NCI-H526 treated with DMSO at 0.1 percent for 48 hours (cell line): ENCODE measurements around the gene ARCN1.
A peak's percentile ranks its signal among the peaks of the same experiment; 100 is the strongest.
"Not testable (repeated sequence)": the region's sequence is repeated elsewhere in the genome, so short reads cannot be mapped to it uniquely, and the experiment has no call there.

ENCODE experiments used
- DNase-seq: peaks from one replicate; lab custom pipeline; 2025; lab: John Stamatoyannopoulos, UW

ARCN1 gene

DNA sequence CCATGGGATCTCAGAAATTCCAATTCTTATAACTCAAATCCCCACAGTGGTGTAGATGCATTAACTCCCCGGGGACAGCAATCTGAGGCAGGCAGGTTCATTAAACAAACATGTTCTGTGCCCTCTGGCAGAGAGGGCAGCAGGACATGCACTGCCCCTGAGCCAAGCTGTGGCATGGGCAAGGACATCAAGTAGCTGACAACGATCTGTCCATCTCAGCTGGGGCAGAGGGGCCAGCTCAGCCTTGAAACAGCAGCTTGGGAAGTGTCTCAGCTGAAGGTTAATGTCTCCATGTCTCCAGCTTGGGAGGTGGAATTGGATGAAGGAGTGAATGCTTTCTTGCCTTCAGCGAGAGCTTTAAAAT is 27.6 kb upstream of the ARCN1 start:
- no peak for DNase-seq

DNA sequence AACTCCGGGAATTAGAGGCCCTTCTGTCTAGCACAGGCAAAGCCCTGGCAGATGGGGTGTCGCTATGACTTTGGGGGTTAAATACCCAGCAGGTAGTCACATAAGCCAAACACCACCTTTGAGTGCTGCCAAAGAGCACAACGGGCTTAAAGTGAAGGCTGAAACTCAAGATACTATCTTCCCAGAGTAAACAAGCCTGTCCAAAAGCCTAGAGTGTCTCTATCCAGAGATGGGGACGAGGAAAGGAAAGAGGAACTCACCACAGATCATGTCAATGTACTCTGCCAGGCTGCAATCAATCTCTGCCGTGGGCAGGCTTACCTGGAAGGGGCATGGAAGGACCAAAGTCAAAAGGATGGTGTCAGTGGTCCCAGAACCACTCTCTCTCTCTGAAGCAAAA is 26.7 kb upstream of the ARCN1 start:
- no peak for DNase-seq

DNA sequence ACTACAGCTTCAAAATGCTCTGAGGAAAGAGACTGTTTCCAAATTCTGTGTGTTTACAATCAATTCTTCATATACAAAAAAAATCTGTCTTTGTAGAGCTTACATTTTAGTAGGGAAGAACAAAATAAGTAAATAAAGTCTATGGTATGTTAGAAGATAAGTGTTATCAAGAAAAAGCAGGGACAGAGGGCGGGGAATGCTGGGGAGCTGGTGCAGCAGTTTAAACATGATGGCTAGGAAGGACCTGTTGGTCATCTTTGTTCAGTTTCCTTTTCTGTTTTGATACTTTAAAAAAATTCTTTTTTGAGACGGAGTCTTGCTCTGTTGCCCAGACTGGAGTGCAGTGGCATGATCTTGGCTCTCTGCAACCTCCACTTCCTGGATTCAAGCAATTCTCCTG is 25.1 kb upstream of the ARCN1 start:
- DNase-seq = no peak

DNA sequence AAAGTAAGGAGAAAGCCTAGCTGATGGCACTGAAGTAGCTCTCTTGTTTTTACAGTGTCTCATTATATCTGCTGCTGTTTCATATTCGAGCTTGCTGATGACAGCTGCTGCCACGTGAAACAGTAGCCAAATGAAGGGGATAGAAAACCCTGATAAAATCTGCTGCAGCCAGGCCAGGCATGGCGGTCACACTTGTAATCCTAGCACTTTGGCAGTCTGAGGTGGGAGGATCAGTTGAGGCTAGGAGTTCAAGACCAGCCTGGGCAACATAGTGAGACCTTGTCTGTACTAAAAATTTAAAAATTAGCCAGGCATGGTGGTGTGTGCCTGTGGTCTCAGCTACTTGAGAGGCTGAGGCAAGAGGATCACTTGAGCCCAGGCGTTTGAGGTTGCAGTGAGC is 19.9 kb upstream of the ARCN1 start:
- DNase-seq = no peak

DNA sequence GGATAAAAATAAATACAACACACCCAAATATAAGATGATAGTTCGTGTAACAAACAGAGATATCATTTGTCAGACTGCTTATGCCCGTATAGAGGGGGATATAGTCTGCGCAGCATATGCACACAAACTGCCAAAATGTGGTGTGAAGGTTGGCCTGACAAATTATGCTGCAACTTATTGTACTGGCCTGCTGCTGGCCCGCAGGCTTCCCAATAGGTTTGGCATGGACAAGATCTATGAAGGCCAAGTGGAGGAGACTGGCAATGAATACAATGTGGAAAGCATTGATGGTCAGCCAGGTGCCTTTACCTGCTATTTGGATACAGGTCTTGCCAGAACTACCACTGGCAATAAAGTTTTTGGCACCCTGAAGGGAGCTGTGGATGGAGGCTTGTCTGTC is 11.4 kb upstream of the ARCN1 start:
- no peak for DNase-seq

DNA sequence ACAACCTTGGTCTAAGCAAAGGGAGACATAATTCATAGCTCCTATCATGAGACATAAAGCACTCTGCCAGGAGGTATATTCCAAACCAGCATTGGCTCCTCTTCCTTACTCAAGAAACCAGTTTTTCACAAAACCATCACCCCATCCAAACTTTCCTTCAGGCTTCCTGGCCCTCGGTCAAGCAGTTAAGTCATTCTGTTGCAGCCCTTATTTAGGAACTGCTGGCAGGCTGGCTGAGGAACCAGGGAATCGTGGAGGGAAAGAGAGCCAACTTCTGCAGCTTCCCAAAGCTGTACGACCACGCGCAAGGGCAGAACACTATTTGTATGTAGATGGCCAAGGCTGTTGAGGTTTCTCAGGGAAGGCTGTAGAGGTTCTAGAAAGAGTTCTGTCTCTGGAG is 7.2 kb upstream of the ARCN1 start:
- no peak for DNase-seq

DNA sequence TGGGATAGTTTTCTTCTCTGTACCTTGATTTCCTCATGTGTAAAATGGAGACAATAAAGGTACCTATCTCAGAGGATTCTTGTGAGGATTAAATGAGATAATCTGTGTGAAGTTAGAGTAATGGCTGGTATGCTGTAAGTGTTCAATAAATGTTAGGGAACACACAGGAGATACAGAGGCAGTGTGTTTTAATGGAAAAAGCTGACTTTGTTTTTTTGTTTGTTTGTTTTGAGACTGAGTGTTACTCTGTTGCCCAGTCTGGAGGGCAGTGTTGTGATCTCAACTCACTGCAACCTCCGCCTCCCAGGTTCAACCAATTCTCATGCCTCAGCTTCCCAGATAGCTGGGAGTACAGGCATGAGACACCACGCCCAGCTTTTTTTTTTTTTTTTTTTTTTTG is 2.5 kb upstream of the ARCN1 start:
- DNase-seq = no peak

DNA sequence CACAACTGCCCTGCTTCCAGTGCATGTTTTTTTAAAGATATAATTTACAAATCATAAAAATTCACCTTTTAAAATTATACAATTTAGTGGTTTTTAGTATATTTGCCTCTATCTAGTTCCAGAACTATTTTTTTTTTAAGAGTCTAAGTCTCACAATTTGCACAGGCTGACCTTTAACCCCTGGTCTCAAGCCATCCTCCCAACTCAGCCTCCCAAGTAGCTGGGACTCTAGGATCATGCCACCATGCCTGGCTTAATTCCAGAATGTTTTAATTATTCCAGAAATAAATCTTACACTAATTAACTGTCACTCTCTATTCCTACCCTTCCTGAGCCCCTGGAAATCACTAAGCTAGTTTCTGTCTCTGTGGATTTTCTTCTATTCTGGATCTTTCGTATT is 1.4 kb upstream of the ARCN1 start:
- DNase-seq = no peak

DNA sequence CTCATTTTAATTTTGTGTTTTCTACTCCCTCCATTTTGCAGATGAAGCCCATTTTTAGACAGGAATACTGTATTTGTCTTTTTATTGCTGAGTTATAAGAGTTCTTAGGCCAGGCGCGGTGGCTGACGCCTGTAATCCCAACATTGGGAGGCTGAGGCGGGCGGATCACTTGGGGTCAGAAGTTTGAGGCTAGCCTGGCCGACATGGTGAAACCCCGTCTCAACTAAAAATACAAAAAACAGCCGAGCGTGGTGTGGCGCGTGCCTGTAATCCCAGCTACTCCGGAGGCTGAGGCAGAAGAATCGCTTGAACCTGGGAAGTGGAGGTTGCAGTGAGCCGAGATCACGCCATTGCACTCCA is 528 bp upstream of the ARCN1 start:
- not testable (repeated sequence) for DNase-seq

DNA sequence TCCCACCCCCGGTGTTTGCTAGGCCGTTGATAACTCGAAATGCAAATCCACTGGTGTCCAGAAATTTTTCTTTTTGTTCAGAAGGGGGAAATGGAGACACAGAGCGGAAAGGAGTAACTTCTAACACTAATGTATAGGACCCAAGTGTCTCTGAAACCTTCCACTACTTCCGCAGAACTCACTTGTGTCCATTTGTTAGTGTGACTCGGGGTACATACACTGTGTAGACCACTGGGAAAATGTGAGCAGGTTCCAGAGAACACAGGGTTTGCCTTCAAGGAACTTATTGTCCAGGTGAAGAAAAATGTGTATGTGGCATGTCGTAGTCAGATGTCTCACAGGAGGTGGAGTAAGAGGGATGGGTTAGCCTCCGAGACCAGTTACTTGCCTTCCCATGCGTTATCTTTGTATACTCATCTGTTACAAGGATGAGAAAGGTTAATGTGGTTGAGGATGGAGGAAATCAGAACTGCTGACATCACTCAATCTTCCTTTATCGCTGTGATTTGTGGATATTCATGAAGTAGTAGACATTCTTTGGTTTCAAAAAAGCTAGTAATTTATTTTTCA is 857 bp downstream of the ARCN1 start:
- DNase-seq = peak; percentile 73

DNA sequence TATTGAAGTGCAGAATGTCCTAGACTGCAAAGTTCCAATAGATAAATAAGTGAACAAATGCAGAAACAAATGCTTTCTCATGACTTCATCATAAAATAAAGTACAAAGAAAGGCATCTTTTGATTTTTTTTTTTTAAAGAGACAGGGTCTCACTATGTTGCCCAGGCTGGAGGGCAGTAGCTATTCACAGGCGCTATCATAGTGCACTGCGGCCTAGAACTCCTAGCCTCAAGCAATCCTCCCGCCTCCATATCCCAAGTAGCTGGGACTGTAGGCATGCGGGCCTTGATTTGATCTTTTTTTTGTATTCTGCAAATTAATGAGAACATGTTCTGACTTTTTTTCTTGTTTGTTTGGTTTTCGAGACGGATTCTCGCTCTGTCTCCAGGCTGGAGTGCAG is 2.4 kb downstream of the ARCN1 start:
- DNase-seq = no peak

DNA sequence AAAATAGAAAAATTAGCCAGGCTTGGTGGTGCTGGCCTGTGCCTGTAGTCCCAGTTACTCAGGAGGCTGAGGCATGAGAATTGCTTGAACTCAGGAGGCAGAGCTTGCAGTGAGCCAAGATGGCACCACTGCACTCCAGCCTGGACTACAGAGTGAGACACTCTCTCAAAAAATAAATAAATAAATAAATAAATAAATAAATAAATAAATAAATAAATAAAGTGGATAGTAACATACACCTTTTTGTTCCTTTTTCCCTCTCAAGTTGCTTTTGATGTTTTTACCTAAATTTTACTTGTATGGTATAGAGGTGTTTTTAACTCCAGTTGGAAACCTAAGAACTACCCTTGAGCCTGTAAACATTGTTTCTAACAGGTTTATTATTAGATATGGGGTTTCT is 5.8 kb downstream of the ARCN1 start:
- not testable (repeated sequence) for DNase-seq

DNA sequence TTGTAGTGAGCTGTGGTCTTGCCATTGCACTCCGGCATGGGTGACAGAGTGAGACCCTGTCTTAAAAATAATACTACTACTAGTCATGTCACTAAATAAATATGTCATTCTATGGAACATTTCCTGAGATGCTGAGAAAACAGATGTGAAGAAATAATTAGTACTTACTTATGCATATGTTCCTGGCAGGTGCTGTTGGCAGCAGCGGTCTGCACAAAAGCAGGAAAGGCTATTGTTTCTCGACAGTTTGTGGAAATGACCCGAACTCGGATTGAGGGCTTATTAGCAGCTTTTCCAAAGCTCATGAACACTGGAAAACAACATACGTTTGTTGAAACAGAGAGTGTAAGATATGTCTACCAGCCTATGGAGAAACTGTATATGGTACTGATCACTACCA is 8.8 kb downstream of the ARCN1 start:
- DNase-seq = no peak

DNA sequence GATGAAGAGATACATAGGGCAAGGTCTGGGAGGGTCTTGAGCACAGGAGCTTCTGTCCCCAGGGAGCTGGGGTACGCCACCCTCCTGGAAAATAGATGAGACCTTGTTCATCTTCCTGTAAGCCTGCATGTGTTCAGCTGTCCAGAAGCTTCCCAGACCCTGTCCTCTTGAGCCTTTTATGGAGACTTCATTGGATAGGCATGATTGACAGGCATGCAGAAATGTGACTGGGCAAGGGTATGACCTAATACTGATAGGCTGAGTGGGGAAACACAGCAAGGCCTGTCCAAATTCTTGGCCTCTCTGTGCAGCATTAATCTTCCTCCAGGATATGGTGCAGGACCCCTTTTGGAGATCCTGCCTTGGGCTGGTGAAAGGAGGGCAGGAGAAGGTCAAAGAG is 15.7 kb downstream of the ARCN1 start:
- DNase-seq = no peak

DNA sequence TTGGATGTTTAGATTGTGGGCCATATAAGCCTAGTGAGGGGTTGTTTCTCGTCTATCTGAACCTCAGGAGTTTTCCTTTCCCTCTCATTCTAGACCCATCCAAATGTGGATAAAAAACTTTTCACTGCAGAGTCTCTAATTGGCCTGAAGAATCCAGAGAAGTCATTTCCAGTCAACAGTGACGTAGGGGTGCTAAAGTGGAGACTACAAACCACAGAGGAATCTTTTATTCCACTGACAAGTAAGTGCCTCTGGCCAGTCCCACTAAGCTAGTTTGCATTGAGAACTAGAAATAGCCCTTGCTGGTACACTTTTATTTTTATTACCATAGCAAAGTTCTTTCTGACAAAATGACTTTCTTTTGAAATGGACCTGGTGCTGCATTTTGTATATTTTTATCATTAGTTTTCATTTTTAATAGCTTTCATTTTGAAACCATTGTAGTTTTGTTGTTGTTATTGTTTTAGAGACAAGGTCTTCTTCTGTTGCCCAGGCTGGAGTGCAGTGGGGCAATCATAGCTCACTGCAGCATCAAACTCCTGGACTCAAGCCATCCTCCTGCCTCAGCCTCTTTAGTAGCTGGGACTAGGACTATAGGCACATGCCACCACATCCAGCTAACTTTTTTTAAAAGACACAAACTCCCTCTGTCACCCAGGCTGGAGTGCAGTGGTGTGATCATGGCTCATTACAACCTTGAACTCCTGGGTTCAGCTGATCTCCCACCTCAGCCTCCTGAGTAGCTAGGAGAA is 20.6 kb downstream of the ARCN1 start:
- no peak for DNase-seq

DNA sequence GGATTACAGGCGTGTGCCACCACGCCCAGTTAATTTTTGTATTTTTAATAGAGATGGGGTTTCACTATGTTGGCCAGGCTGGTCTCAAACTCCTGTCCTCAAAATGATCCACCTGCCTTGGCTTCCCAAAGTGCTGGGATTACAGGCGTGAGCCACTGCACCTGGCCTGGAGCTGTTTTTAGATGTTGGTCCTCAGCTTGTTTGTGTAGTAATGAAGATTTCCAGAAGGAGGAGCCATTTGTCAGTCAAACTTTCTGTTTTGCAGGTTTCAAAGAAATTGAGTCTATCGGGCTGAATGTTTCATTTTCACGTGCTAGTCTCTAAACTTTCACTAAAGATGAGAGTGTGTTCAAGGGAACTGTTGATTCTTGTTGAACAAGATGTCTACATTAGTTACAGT is 22.8 kb downstream of the ARCN1 start:
- peak; percentile 48 for DNase-seq

DNA sequence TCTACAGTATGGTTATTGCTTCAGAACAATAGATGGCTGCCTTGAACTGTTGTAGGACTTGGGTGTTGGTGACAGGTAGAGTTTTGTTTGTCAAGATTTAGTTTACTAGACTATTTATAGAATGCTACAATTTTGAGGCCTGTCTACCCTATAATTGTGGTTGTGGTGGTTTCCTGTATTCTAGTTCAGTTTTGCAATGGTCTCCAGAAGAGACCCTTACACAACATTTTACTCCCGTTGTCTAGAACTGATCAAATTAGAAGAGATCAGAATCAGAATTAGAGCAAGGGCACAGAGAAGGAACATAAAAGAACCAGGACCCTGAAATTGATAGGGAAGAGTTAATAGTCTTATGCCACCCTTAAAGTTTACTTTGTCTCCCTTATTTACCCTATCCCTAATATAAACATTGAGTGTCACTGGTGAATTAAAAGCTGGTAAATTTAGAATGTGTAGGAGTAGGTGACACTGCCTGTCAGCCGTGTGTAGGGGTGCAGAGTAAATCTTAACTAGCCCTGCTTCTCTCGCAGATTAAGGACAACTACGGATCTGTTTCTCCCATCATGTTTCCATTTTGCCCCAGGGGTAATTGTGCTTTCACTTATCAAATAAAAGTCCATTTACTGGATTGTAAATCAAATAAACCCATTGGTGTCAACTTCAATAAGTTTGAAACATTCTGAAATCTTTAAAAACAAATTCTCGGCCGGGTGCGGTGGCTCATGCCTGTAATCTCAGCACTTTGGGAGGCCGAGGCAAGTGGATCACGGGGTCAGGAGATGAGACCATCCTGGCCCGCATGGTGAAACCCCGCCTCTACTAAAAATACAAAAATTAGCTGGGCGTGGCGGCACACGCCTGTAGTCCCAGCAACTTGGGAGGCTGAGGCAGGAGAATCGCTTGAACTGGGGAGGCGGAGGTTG is 24.3 kb downstream of the ARCN1 start:
- DNase-seq = no peak

DNA sequence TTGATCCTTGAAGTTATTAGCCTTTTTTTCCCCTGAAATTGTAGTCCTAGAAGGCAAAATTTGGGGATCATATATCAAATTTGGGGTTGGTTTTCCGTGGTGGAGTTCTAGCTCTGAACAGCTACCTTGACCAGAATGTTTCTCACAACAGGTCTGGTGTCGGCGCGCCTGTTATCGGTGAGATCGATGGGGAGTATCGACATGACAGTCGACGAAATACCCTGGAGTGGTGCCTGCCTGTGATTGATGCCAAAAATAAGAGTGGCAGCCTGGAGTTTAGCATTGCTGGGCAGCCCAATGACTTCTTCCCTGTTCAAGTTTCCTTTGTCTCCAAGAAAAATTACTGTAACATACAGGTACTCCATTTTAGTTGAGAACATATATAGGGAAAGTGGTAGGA is 25.3 kb downstream of the ARCN1 start:
- DNase-seq = no peak

DNA sequence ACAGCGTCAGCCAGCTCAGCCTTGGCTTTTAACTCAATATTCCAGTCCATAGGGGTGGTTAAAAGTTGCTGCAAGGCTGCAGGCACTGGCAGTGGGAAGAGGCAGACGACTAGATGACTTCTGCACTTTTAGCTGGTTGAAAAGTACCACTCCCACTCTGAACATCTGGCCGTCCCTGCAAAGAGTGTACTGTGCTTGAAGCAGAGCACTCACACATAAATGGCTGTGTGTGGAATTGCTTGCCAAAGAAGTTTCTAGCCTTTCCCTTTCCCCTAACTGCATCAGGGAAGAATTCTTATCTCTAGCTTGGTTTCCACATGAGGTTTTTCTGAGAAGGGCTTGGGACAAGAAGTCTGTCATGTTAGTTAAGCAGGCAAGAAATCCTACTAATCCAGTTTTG is 30.1 kb downstream of the ARCN1 start:
- no peak for DNase-seq

DNA sequence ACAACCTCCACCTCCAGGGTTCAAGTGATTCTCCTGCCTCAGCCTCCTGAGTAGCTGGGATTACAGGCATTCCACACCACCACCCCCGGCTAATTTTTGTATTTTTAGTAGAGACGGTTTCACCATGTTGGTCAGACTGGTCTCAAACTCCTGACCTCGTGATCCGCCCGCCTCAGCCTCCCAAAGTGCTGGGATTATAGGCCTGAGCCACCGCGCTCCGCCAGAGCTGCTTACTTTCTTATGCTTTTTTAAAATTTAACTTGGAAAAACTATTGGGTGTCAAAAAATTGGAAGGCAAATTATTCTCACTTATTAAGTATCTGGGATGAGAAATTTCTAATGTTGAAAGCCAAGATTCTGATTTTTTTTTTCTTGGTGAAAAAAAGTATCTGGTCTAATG is 31.5 kb downstream of the ARCN1 start:
- not testable (repeated sequence) for DNase-seq

DNA sequence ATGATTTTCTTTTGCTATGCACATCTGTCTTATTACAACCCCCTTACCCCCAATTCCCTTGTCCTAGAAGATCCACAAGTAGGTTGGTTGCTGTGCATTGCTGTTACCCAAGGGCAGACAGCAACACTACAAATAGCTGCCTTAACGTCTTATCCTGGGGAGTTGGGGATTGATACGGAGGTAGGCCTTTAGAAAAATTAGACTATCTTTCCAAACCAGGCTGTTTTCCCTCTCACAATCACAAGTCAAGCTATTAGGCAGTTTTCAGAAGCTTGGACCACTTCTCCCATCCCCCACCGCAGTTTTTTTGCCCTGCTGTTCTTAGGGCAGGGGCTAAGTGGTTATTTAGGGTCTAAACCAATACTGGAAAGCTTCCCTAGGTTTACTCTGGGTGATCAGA is 32.4 kb downstream of the ARCN1 start:
- no peak for DNase-seq

DNA sequence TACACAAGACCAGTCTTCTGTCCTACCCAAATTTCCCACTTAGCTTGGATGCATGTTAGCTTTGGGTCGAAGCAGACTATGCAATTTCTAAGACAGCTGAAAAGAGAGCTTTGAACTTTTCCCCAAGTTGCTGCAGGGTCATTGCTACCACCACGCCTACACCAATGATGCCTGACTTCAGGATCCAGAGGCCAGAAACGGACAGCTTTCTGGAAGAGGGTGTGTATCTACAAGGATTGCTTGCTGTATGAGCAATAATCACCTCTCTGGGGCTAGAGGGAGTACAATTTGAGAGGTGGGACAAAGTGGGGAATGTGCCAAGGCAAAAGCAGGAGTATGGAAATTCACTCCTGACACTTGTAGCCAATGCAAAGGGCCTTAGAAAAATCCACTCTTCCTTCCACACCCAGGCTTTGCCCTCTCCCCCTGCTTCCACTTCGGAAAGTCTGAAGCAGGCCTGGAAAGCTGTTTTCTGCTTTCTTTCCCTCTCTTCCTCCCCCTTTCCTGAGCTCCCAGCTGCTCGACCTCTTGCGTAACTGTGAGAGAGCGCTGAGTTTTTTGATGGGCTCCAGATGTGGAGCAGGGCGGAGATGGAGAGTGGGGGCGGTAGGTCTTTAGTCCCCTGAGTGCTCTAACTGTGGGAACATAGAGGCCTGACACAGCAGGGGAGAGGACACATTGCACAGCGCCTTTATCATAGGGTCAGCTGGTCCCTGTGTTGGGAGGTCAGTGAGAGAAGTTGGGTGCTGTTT is 33.1 kb downstream of the ARCN1 start:
- no peak for DNase-seq
